Measurements from ENCODE around the gene PLXNA4.

- no peak for TF ChIP-seq CTCF (conservative IDR thresholded peaks at IDR 0.05)
- no peak for TF ChIP-seq EZH2 (IDR thresholded peaks at IDR 0.05; ENCODE audit: low read depth)
These were observed 57.5 kb downstream of the PLXNA4 start for GRCh38 chr7:132518839-132519173.

Measured in PC-9 (cell line).